Measurements from ENCODE around the gene C3orf49. TPM values are rescaled to one million over a fixed set of nuclear protein-coding genes. Genes with fewer than 3 reads are reported as not detected.
A peak's percentile ranks its signal among the peaks of the same experiment; 100 is the strongest.

C3orf49 gene
- total and polyA plus RNA-seq, 9 of the 15 experiments (the other 6 are each of a cell fraction or from before 2014, with no cell fraction given), result not detected

DNA sequence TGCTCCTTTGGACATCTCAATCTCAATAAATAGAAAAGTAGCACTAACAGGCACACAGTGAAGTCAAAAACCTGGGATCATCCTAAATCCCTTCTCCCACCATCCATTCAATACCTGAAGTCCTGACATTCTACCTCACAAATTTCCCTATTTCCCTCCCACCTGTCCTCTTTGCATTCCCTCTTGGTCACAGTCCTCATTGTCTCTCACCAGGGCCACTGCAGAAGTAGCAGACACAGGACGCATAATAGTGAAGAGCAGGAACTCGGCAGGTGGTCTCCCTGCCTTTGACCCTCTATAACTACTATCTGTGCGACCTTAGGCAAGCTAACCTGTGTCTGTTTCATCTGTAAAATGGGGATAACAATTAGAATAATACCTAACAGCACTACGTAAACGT is 42.2 kb downstream of the C3orf49 start:
- H3K4me1 ChIP-seq (replicated peaks in 1 of 2; ENCODE audit: control insufficient read depth in 2 of 2, insufficient read depth in 2 of 2, low read length in 2 of 2), result peaks cover 4% of the 10 kb centered on the region in 2 experiments; a peak in 4 of 5 replicates
- no peak for DNase-seq (ENCODE audit: extremely low read depth in 1 of 4, low spot score in 3 of 4)
- no peaks in the 10 kb centered on the region for H3K9me3 ChIP-seq (replicated peaks; ENCODE audit: control insufficient read depth, insufficient read depth, low read depth, low read length)
- ATAC-seq, result no peak
- H3K27ac ChIP-seq (ENCODE audit: extremely low read depth, low read depth, low read length), result no peak overlapping the region
- H3K9me1 ChIP-seq (ENCODE audit: control insufficient read depth, insufficient read depth, low read length), result no peaks in the 10 kb centered on the region
- TF ChIP-seq, protein P1, sequence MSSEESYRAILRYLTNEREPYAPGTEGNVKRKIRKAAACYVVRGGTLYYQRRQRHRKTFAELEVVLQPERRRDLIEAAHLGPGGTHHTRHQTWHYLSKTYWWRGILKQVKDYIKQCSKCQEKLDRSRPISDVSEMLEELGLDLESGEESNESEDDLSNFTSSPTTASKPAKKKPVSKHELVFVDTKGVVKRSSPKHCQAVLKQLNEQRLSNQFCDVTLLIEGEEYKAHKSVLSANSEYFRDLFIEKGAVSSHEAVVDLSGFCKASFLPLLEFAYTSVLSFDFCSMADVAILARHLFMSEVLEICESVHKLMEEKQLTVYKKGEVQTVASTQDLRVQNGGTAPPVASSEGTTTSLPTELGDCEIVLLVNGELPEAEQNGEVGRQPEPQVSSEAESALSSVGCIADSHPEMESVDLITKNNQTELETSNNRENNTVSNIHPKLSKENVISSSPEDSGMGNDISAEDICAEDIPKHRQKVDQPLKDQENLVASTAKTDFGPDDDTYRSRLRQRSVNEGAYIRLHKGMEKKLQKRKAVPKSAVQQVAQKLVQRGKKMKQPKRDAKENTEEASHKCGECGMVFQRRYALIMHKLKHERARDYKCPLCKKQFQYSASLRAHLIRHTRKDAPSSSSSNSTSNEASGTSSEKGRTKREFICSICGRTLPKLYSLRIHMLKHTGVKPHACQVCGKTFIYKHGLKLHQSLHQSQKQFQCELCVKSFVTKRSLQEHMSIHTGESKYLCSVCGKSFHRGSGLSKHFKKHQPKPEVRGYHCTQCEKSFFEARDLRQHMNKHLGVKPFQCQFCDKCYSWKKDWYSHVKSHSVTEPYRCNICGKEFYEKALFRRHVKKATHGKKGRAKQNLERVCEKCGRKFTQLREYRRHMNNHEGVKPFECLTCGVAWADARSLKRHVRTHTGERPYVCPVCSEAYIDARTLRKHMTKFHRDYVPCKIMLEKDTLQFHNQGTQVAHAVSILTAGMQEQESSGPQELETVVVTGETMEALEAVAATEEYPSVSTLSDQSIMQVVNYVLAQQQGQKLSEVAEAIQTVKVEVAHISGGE (CRISPR knock-in tag; IDR thresholded peaks at IDR 0.05), result peak in 1 of 3 experiments; percentile 54; a peak in 1 of 6 replicates
- TF ChIP-seq SREBF1 (IDR thresholded peaks at IDR 0.05; ENCODE audit: borderline replicate concordance, low read depth, low read length), result no peak
- ChIA-PET POLR2A (no interaction called here), CTCF (ENCODE audit: low intra/inter-chr PET ratio) (no interaction called here)
- WGBS (ENCODE audit: insufficient coverage, low coverage, missing lambda C conversion rate), result 71% methylated on average over 4 of the region's 5 CpGs
- no TSS peak for BruUV-seq (replicated peaks)
- in situ Hi-C loops (cut with MboI) (no loop called here), intact Hi-C loops (cut with micrococcal nuclease) (loop anchor here (5.0 to 10.0 kb wide), 3 partner anchors 51 to 156 kb away; partner anchors contain the start of gene SCAANT1)
- H3K79me2 ChIP-seq (ENCODE audit: control insufficient read depth, insufficient read depth, low read length), result peaks cover 92% of the 10 kb centered on the region
- H4K20me1 ChIP-seq (replicated peaks; ENCODE audit: control insufficient read depth, insufficient read depth, low read length), result no peaks in the 10 kb centered on the region
- peaks cover 5% of the 10 kb centered on the region; the same call in 2 of the 3 replicates for H3K36me3 ChIP-seq (ENCODE audit: control insufficient read depth, insufficient read depth, low read length)
- no peak overlapping the region for H2AFZ ChIP-seq (ENCODE audit: low read depth, low read length)
- no peak overlapping the region for H3K4me3 ChIP-seq
- FAIRE-seq, result no peak
- H3K4me2 ChIP-seq (ENCODE audit: insufficient read depth, low read length), result no peak overlapping the region
- H3K9ac ChIP-seq (ENCODE audit: insufficient read depth in 1 of 2, low read depth in 2 of 2, low read length in 2 of 2), result no peak overlapping the region
- H3K27me3 ChIP-seq (ENCODE audit: control insufficient read depth in 2 of 2, insufficient read depth in 2 of 2, low read length in 2 of 2), result no peaks in the 10 kb centered on the region

Measured in K562 (cell line).